Gastroesophageal sphincter (tissue), 3 donors: Measurements from ENCODE around the gene NUDT4.

Experiments used
- CTCF ChIP-seq, 4 experiments: fragments of 200-600 bp in 2 of 4; fragments of 450-650 bp in 2 of 4; sonication (generic) in 1 of 4; IDR thresholded peaks; one replicate each; pipeline ENCODE4 v1.5.1; 2017 to 2019; ENCODE audit warnings: antibody characterized with exemption in 4 of 4, mild to moderate bottlenecking in 2 of 4, moderate library complexity in 2 of 4
- EP300 ChIP-seq: sonication (generic); formaldehyde crosslinking; IDR thresholded peaks from one replicate; pipeline ENCODE4 v1.6.1; 2017; ENCODE audit warnings: antibody characterized with exemption, mild to moderate bottlenecking
- POLR2A ChIP-seq, 2 donors: fragments of 450-650 bp; IDR thresholded peaks; one replicate each; pipeline ENCODE4 v1.6.1; 2017; ENCODE audit warnings: antibody characterized with exemption in 2 of 2, mild to moderate bottlenecking in 2 of 2, moderate library complexity in 1 of 2

GRCh38 chr12:93393425-93393824, 15.7 kb downstream of the NUDT4 start:
- TF ChIP-seq EP300 (no peak), POLR2A (IDR thresholded peaks at IDR 0.05) (no peak), CTCF (IDR thresholded peaks at IDR 0.05) (no peak)
